Astrocyte (in vitro differentiated cells and primary cell): Measurements from ENCODE around the gene PSMB3.

Source experiments
- CTCF ChIP-seq: IDR thresholded peaks from 2 replicates; pipeline ENCODE4 v1.5.1; 2011; ENCODE audit warnings: low read depth, mild to moderate bottlenecking, inconsistent platforms, low read length, moderate library complexity; ENCODE audit not compliant: insufficient read depth
- EZH2 ChIP-seq: IDR thresholded peaks from 2 replicates; pipeline ENCODE4 v1.6.1; 2012; ENCODE audit warnings: mild to moderate bottlenecking, low read length, inconsistent platforms; ENCODE audit not compliant: insufficient read depth

GRCh38 chr17:38732376-38733281, 19.9 kb upstream of the PSMB3 start:
- TF ChIP-seq EZH2 (no peak), CTCF (no peak)
